HTR-8/SVneo (cell line): ENCODE data around the gene NUTF2.
"Not testable (repeated sequence)": the region's sequence is repeated elsewhere in the genome, so short reads cannot be mapped to it uniquely, and the experiment has no call there.

Experiments used
- DNase-seq: peaks from one replicate; pipeline ENCODE4 v3.0.0; 2011; ENCODE audit warnings: low spot score, mixed read lengths; ENCODE audit not compliant: insufficient read length
- FAIRE-seq: peaks from 2 replicates; lab custom pipeline; 2011; peaks lifted over from hg19 to GRCh38; lab: Jason Lieb, UNC

Gene NUTF2

GRCh38 chr16:67834242-67834614, 12.5 kb upstream of the NUTF2 start:
- no peak for DNase-seq
- FAIRE-seq: no peak

GRCh38 chr16:67837190-67837589, 9.5 kb upstream of the NUTF2 start:
- not testable (repeated sequence) for DNase-seq, FAIRE-seq

- no peak for FAIRE-seq
These were observed 8.9 kb upstream of the NUTF2 start for GRCh38 chr16:67837811-67838210.

GRCh38 chr16:67841198-67841815, 5.4 kb upstream of the NUTF2 start:
- FAIRE-seq: no peak
- DNase-seq: no peak

More at GRCh38 chr16:67837811-67838210, 8.9 kb upstream of the NUTF2 start:
- DNase-seq: no peak

- peak; percentile 93 for DNase-seq
- peak; percentile 95 for FAIRE-seq
These were observed 4.8 kb upstream of the NUTF2 start, which contains the start of gene THAP11 for GRCh38 chr16:67841816-67842508. THAP11 (plus strand) TSS chr16:67842320; CDS start chr16:67842555, 235 bp downstream.

GRCh38 chr16:67842509-67843342, 4.0 kb upstream of the NUTF2 start:
- FAIRE-seq (peak; percentile 69), DNase-seq (no peak)

GRCh38 chr16:67843343-67843765, 3.4 kb upstream of the NUTF2 start:
- FAIRE-seq (no peak), DNase-seq (no peak)

- DNase-seq (no peak), FAIRE-seq (no peak)
These were observed 2.2 kb upstream of the NUTF2 start for GRCh38 chr16:67844497-67844896.

- FAIRE-seq (no peak), DNase-seq (no peak)
These were observed 1.3 kb upstream of the NUTF2 start for GRCh38 chr16:67845291-67846062.

- FAIRE-seq: no peak
- DNase-seq: no peak
These were observed 742 bp upstream of the NUTF2 start for GRCh38 chr16:67846063-67846319.

GRCh38 chr16:67847064-67847861, 530 bp downstream of the NUTF2 start, which contains the start of gene CENPT:
CENPT (minus strand) TSS chr16:67847693; CDS start chr16:67833859, 13,834 bp downstream.
- peak; percentile 62 for DNase-seq
- no peak for FAIRE-seq

GRCh38 chr16:67848118-67848517, 1.4 kb downstream of the NUTF2 start:
- DNase-seq: no peak
- no peak for FAIRE-seq

GRCh38 chr16:67853670-67854069, 6.9 kb downstream of the NUTF2 start:
- no peak for FAIRE-seq
- DNase-seq: no peak

- DNase-seq (no peak), FAIRE-seq (no peak)
These were observed 9.1 kb downstream of the NUTF2 start for GRCh38 chr16:67855789-67856188.

- DNase-seq (no peak), FAIRE-seq (no peak)
These were observed 10.3 kb downstream of the NUTF2 start for GRCh38 chr16:67856927-67857546.

- DNase-seq (peak; percentile 78), FAIRE-seq (peak; percentile 83)
These were observed 11.0 kb downstream of the NUTF2 start for GRCh38 chr16:67857547-67858233.

- FAIRE-seq (no peak), DNase-seq (no peak)
These were observed 11.8 kb downstream of the NUTF2 start for GRCh38 chr16:67858500-67858899.

GRCh38 chr16:67860589-67861398, 14.1 kb downstream of the NUTF2 start:
- DNase-seq (no peak), FAIRE-seq (no peak)
